Adrenal gland (tissue), 5 donors: ENCODE results near the gene ACSS2.

Experiments
- CTCF ChIP-seq, 6 experiments: fragments of 450-650 bp in 4 of 6; fragments of 200-600 bp in 2 of 6; sonication (generic) in 1 of 6; IDR thresholded peaks; 1 replicate in 5 of 6; 2 replicates in 1 of 6; pipeline versions ENCODE4 v1.5.1 to v1.8.0; 2016 to 2021; ENCODE audit warnings: antibody characterized with exemption in 6 of 6, mild to moderate bottlenecking in 2 of 6, moderate library complexity in 1 of 6
- POLR2A ChIP-seq, 2 donors: fragments of 450-650 bp; IDR thresholded peaks; one replicate each; pipeline ENCODE4 v1.6.1; 2017; ENCODE audit warnings: antibody characterized with exemption in 2 of 2, mild to moderate bottlenecking in 2 of 2, moderate library complexity in 1 of 2
- donor health status: DM: no; HTN: no; CAD: no.

- TF ChIP-seq POLR2A (IDR thresholded peaks at IDR 0.05) = no peak
- no peak for TF ChIP-seq CTCF (IDR thresholded peaks at IDR 0.05)
These were observed 7.4 kb downstream of the ACSS2 start for GRCh38 chr20:34883809-34884208.
